MM.1S (cell line): ENCODE data around the gene FRK.

Source experiments
- DNase-seq: peaks from one replicate; pipeline ENCODE4 v3.0.0-alpha.2; 2015
- H2AFZ ChIP-seq: fragments of 300-600 bp; sonication (generic); 2 replicates; pipeline ENCODE4 v1.6.0; 2016; ENCODE audit warnings: antibody characterized with exemption, low read length
- H3F3A ChIP-seq: fragments of 300-600 bp; sonication (generic); 2 replicates; pipeline ENCODE4 v1.6.1; 2016; ENCODE audit warnings: mild to moderate bottlenecking, antibody characterized with exemption, low read length, moderate library complexity, mixed read lengths; ENCODE audit not compliant: insufficient read depth
- H3K27ac ChIP-seq: fragments of 300-600 bp; sonication (generic); 2 replicates; pipeline ENCODE4 v1.5.1; 2016; ENCODE audit warnings: mild to moderate bottlenecking, low read length
- H3K27me3 ChIP-seq: fragments of 300-600 bp; sonication (generic); replicated peaks from 2 replicates; pipeline ENCODE4 v1.6.0; 2016; ENCODE audit warnings: low read length; ENCODE audit not compliant: insufficient read depth
- H3K36me3 ChIP-seq: fragments of 300-600 bp; sonication (generic); replicated peaks from 2 replicates; pipeline ENCODE4 v1.6.1; 2016; ENCODE audit warnings: mild to moderate bottlenecking, low read length, mixed read lengths; ENCODE audit not compliant: insufficient read depth
- H3K4me1 ChIP-seq: fragments of 300-600 bp; sonication (generic); 2 replicates; pipeline ENCODE4 v1.6.1; 2016; ENCODE audit warnings: low read length, mixed read lengths
- H3K4me2 ChIP-seq: fragments of 300-600 bp; sonication (generic); 2 replicates; pipeline ENCODE4 v1.6.0; 2016; ENCODE audit warnings: low read depth, low read length
- H3K4me3 ChIP-seq: fragments of 300-600 bp; sonication (generic); 2 replicates; pipeline ENCODE4 v1.5.1; 2016; ENCODE audit warnings: low read length, mixed read lengths
- H3K79me2 ChIP-seq: fragments of 300-600 bp; sonication (generic); 2 replicates; pipeline ENCODE4 v1.6.1; 2016; ENCODE audit warnings: mixed run types, low read length, mixed read lengths
- H3K9ac ChIP-seq: fragments of 300-600 bp; sonication (generic); 2 replicates; pipeline ENCODE4 v1.6.1; 2016; ENCODE audit warnings: low read length, mixed read lengths
- H3K9me2 ChIP-seq: fragments of 300-600 bp; sonication (generic); replicated peaks from 2 replicates; pipeline ENCODE4 v1.6.1; 2016; ENCODE audit warnings: mild to moderate bottlenecking, low read length, mixed read lengths; ENCODE audit not compliant: insufficient read depth
- H3K9me3 ChIP-seq: fragments of 300-600 bp; sonication (generic); replicated peaks from 2 replicates; pipeline ENCODE4 v1.6.1; 2016; ENCODE audit warnings: mild to moderate bottlenecking, low read length, mixed read lengths; ENCODE audit not compliant: insufficient read depth
- H4K20me1 ChIP-seq: fragments of 300-600 bp; sonication (generic); 2 replicates; pipeline ENCODE4 v1.6.1; 2016; ENCODE audit warnings: mild to moderate bottlenecking, low read length, moderate library complexity, mixed read lengths; ENCODE audit not compliant: insufficient read depth
- EZH2 ChIP-seq: fragments of 300-600 bp; sonication (generic); optimal IDR thresholded peaks from 2 replicates; pipeline ENCODE3; 2017; ENCODE audit warnings: low read depth, mild to moderate bottlenecking, antibody characterized with exemption, low read length, mixed read lengths
- EZH2phosphoT487 ChIP-seq: fragments of 300-600 bp; sonication (generic); IDR thresholded peaks from 2 replicates; pipeline ENCODE4 v1.6.1; 2018; ENCODE audit warnings: antibody characterized with exemption, low read length
- TF ChIP-seq, protein P1 (sequence below): fragments of 300-600 bp; sonication (generic); IDR thresholded peaks from 2 replicates; pipeline ENCODE4 v1.5.1; 2016; ENCODE audit warnings: antibody characterized with exemption, low read length, mixed read lengths

FRK gene

DNA sequence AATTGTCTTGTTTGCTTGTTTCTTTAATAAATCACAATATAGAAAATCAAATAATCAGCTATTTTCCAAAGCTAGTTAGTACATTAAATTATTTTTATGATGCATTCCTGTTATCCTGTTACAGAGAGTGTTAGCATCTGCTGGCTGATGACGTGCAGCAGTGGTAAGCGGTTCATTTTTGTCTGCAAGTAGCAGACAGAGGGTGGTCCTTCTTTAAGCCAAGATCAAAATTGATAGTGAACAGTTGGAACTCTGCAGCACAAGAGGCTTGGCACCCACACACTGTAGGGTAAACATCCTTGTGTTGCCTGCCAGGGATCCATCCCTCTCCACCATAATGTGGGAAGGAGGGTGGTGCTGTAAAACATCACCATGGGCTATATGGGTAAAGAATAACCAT is 158.3 kb downstream of the FRK start:
- TF ChIP-seq, protein P1, sequence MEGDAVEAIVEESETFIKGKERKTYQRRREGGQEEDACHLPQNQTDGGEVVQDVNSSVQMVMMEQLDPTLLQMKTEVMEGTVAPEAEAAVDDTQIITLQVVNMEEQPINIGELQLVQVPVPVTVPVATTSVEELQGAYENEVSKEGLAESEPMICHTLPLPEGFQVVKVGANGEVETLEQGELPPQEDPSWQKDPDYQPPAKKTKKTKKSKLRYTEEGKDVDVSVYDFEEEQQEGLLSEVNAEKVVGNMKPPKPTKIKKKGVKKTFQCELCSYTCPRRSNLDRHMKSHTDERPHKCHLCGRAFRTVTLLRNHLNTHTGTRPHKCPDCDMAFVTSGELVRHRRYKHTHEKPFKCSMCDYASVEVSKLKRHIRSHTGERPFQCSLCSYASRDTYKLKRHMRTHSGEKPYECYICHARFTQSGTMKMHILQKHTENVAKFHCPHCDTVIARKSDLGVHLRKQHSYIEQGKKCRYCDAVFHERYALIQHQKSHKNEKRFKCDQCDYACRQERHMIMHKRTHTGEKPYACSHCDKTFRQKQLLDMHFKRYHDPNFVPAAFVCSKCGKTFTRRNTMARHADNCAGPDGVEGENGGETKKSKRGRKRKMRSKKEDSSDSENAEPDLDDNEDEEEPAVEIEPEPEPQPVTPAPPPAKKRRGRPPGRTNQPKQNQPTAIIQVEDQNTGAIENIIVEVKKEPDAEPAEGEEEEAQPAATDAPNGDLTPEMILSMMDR, result no peak
- TF ChIP-seq EZH2 (no peak), EZH2phosphoT487 (no peak)
- Histone ChIP-seq H2AFZ (no peak overlapping the region), H3K27me3 (no peaks in the 10 kb centered on the region), H3K79me2 (no peaks in the 10 kb centered on the region), H3K4me2 (no peak overlapping the region), H3K4me1 (no peaks in the 10 kb centered on the region), H4K20me1 (no peaks in the 10 kb centered on the region), H3K9me3 (no peaks in the 10 kb centered on the region), H3F3A (no peaks in the 10 kb centered on the region), H3K4me3 (no peak overlapping the region), H3K9ac (no peak overlapping the region), H3K36me3 (no peaks in the 10 kb centered on the region), H3K27ac (no peak overlapping the region), H3K9me2 (0 out of 2 replicates have a peak, but pooled peaks cover 2% of the 10 kb centered on the region)
- DNase-seq, result no peak

DNA sequence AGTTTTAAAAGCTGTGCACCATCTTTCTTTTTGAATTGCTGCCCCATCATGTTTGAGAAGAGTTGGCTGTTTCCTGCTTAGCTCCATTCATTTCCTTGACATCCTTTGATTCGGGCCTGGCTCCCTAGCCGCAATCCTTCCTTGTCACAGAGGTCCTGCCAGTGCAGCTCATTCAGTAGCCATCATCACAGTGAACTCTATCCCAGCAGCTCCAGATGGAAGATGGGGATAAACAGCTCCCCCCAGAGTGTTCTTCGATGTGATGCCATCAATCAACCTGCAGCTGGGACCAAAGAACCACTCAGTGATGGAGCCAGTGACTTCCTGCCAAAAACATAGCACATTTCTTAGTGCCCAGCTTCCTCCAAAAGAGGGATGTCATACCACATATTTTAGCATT is 158.8 kb downstream of the FRK start:
- Histone ChIP-seq H3F3A (no peaks in the 10 kb centered on the region), H3K79me2 (no peaks in the 10 kb centered on the region), H2AFZ (no peak overlapping the region)

DNA sequence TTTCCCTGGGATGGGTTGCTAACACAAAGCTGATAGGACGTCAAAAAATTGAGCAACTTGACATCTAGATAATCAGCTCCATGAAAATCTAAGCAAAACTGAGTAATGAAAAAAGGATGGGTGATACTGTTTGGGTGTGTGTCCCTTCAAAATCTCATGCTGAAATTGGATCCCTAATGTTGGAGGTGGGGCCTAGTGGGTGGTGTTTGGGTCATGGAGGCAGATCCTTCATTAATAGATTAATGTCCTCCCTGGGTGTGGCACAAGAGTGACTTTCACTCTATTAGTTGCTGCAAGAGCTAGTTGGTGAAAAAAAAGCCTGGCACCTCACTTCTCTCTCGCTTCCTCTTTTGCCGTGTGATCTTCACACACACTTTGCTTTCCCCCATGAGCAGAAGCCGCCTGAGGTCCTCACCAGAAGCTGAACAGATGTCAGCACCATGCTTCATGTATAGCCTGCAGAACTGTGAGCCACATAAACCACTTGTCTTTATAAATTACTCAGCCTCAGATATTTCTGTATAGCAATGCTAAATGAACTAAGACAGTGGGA is 160.9 kb downstream of the FRK start:
- Histone ChIP-seq H3K4me3 (no peak overlapping the region), H3K9me2 (no peaks in the 10 kb centered on the region), H3K27me3 (no peaks in the 10 kb centered on the region), H2AFZ (no peak overlapping the region), H4K20me1 (no peaks in the 10 kb centered on the region), H3F3A (no peaks in the 10 kb centered on the region), H3K9me3 (no peaks in the 10 kb centered on the region), H3K79me2 (no peaks in the 10 kb centered on the region), H3K27ac (no peak overlapping the region), H3K9ac (no peak overlapping the region), H3K36me3 (no peaks in the 10 kb centered on the region), H3K4me1 (no peaks in the 10 kb centered on the region), H3K4me2 (no peak overlapping the region)
- TF ChIP-seq, protein P1, result no peak
- TF ChIP-seq EZH2 (no peak), EZH2phosphoT487 (no peak)
- DNase-seq, result no peak

More for the DNA sequence above, 158.8 kb downstream of the FRK start:
- no peak for DNase-seq
- Histone ChIP-seq H3K9me3 (no peaks in the 10 kb centered on the region), H3K27me3 (no peaks in the 10 kb centered on the region), H3K36me3 (no peaks in the 10 kb centered on the region), H3K4me3 (no peak overlapping the region), H4K20me1 (no peaks in the 10 kb centered on the region), H3K9me2 (no peaks in the 10 kb centered on the region), H3K4me1 (no peaks in the 10 kb centered on the region), H3K4me2 (no peak overlapping the region), H3K27ac (no peak overlapping the region), H3K9ac (no peak overlapping the region)
- TF ChIP-seq EZH2phosphoT487 (no peak), EZH2 (no peak)
- TF ChIP-seq, protein P1, result no peak
